Activated CD4-positive, alpha-beta T cell treated with anti-CD3 and anti-CD28 coated beads for 36 hours (primary cell): Measurements from ENCODE around the gene FAM171A2. TPM values are rescaled to one million over a fixed set of nuclear protein-coding genes. Genes with fewer than 3 reads are reported as not detected.
"Not testable (repeated sequence)": the region's sequence is repeated elsewhere in the genome, so short reads cannot be mapped to it uniquely, and the experiment has no call there.

Experiments used
- ATAC-seq: fragments of 200-7000 bp; cut with Tn5 transposase; one replicate; pipeline ENCODE4 v1.10.0; 2021; ENCODE audit warnings: mild to moderate bottlenecking, moderate library complexity
- CTCF ChIA-PET: fragments of 350-600 bp; sonication (Branson Sonifier 250); formaldehyde crosslinking; loops from one replicate; lab custom pipeline; 2021; ENCODE audit warnings: antibody characterized with exemption; lab: Charles Lee
- POLR2A ChIA-PET: fragments of 350-600 bp; sonication (Branson Sonifier 250); formaldehyde crosslinking; loops from one replicate; lab custom pipeline; 2021; ENCODE audit warnings: antibody characterized with exemption, inconsistent platforms; lab: Charles Lee
- DNase-seq: peaks from one replicate; pipeline ENCODE4 v3.0.0-alpha.2; 2020
- H3K27ac Mint-ChIP-seq: one replicate; pipeline ENCODE4 v1.8.0; 2021; ENCODE audit warnings: mixed read lengths
- H3K27me3 Mint-ChIP-seq: one replicate; pipeline ENCODE4 v1.8.0; 2021; ENCODE audit warnings: mixed read lengths
- H3K36me3 Mint-ChIP-seq: one replicate; pipeline ENCODE4 v1.8.0; 2021; ENCODE audit warnings: low read depth, mixed read lengths
- H3K4me1 Mint-ChIP-seq: one replicate; pipeline ENCODE4 v1.8.0; 2021; ENCODE audit warnings: mixed read lengths
- H3K4me3 Mint-ChIP-seq: one replicate; pipeline ENCODE4 v1.8.0; 2021; ENCODE audit warnings: mild to moderate bottlenecking, moderate library complexity, mixed read lengths
- H3K9me3 Mint-ChIP-seq: one replicate; pipeline ENCODE4 v1.8.0; 2021; ENCODE audit warnings: low read depth, mixed read lengths
- intact Hi-C, 2 experiments: fragments of 100-400 bp; cut with DNase I in 1 of 2; cut with micrococcal nuclease in 1 of 2; formaldehyde crosslinking; loops; one replicate each; pipeline versions ENCODE4 v1.14.2 to v1.15.1; 2022 to 2024; cut with DNase I, micrococcal nuclease
- total RNA-seq, 2 experiments: library from RNA; stranded (reverse); gene quantifications; one replicate each; pipeline ENCODE4 v1.2.3, GENCODE V29; 2021

The FAM171A2 gene
- total RNA-seq, 2 experiments from 2014 or later, result 0.18 to 0.32 TPM

DNA sequence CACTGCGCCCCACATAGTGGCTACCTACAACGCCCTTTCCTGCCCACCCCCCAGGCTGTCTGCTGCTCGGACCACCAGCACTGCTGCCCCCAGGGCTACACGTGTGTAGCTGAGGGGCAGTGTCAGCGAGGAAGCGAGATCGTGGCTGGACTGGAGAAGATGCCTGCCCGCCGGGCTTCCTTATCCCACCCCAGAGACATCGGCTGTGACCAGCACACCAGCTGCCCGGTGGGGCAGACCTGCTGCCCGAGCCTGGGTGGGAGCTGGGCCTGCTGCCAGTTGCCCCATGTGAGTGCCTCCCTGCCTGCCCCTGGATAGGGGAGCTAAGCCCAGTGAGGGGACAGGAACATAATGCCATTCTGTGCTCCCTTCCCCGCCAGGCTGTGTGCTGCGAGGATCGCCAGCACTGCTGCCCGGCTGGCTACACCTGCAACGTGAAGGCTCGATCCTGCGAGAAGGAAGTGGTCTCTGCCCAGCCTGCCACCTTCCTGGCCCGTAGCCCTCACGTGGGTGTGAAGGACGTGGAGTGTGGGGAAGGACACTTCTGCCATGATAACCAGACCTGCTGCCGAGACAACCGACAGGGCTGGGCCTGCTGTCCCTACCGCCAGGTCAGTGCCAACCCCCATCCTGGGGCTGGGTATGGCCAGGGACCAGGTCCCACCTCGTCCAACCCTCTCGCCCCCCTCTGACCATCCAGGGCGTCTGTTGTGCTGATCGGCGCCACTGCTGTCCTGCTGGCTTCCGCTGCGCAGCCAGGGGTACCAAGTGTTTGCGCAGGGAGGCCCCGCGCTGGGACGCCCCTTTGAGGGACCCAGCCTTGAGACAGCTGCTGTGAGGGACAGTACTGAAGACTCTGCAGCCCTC is 11.5 kb downstream of the FAM171A2 start:
- no peak for ATAC-seq
- no peaks in the 10 kb centered on the region for H3K4me1 Mint-ChIP-seq
- no peak overlapping the region for H3K27ac Mint-ChIP-seq
- ChIA-PET POLR2A (no interaction called here), CTCF (interaction anchor here (0.6 to 3.9 kb wide), 7 partner anchors 9 to 566 kb away, joined by 3 to 25 read pairs (median 5); partner anchors contain the start of gene FAM171A2)
- no peak for DNase-seq
- no peaks in the 10 kb centered on the region for H3K9me3 Mint-ChIP-seq
- H3K36me3 Mint-ChIP-seq, result peaks cover 3% of the 10 kb centered on the region
- no peak overlapping the region for H3K4me3 Mint-ChIP-seq
- no peaks in the 10 kb centered on the region for H3K27me3 Mint-ChIP-seq
- intact Hi-C loops, result no loop called here

DNA sequence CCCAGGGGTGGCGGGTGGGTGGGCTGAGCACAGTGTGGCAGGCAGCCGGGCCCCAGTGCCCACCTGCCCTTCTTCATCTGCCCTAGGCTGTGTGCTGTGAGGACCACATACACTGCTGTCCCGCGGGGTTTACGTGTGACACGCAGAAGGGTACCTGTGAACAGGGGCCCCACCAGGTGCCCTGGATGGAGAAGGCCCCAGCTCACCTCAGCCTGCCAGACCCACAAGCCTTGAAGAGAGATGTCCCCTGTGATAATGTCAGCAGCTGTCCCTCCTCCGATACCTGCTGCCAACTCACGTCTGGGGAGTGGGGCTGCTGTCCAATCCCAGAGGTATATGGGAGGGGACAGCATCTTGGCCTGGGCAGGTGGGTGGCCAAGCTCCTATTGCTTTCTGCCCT is 12.2 kb downstream of the FAM171A2 start:
- Mint-ChIP-seq H3K9me3 (no peaks in the 10 kb centered on the region), H3K4me3 (no peak overlapping the region), H3K27ac (no peak overlapping the region), H3K4me1 (no peaks in the 10 kb centered on the region), H3K27me3 (no peaks in the 10 kb centered on the region), H3K36me3 (peaks cover 3% of the 10 kb centered on the region)
- CTCF ChIA-PET, result interaction anchor here (0.5 to 3.9 kb wide), 13 partner anchors 10 to 261 kb away, joined by 3 to 25 read pairs (median 3); partner anchors contain the start of gene FAM171A2
- intact Hi-C loops, result no loop called here
- no peak for ATAC-seq
- no peak for DNase-seq
- POLR2A ChIA-PET, result no interaction called here

DNA sequence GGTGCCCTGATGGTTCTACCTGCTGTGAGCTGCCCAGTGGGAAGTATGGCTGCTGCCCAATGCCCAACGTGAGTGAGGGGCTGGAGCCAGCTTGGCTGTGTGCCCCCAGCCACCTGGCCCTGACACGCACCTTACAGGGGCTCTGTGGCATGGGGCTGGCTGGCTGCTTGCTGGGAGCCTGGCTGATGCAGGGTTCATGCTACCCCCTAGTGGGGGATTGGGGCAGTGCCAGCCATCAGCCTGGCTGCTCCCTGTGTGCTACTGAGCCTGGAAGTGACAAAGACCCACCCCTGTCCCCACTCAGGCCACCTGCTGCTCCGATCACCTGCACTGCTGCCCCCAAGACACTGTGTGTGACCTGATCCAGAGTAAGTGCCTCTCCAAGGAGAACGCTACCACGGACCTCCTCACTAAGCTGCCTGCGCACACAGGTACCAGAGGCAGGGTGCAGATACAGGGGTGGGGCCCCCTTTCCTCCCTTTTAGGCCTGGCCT is 12.9 kb downstream of the FAM171A2 start:
- intact Hi-C loops, result loop anchor here in 1 of 2 experiments (1.0 kb wide), 1 partner anchor 140 kb away; no protein-coding TSS in a partner anchor
- Mint-ChIP-seq H3K36me3 (peaks cover 3% of the 10 kb centered on the region), H3K9me3 (no peaks in the 10 kb centered on the region), H3K27me3 (no peaks in the 10 kb centered on the region), H3K27ac (no peak overlapping the region), H3K4me1 (peaks cover 4% of the 10 kb centered on the region), H3K4me3 (no peak overlapping the region)
- ChIA-PET CTCF (interaction anchor here (0.5 to 3.9 kb wide), 16 partner anchors 9 to 261 kb away, joined by 3 to 25 read pairs (median 3); partner anchors contain the start of gene FAM171A2), POLR2A (interaction anchor here (0.5 kb wide), 1 partner anchor 19 kb away, joined by 3 read pairs; no protein-coding TSS in a partner anchor)
- DNase-seq (peak; percentile 86), ATAC-seq (peak; percentile 86)

DNA sequence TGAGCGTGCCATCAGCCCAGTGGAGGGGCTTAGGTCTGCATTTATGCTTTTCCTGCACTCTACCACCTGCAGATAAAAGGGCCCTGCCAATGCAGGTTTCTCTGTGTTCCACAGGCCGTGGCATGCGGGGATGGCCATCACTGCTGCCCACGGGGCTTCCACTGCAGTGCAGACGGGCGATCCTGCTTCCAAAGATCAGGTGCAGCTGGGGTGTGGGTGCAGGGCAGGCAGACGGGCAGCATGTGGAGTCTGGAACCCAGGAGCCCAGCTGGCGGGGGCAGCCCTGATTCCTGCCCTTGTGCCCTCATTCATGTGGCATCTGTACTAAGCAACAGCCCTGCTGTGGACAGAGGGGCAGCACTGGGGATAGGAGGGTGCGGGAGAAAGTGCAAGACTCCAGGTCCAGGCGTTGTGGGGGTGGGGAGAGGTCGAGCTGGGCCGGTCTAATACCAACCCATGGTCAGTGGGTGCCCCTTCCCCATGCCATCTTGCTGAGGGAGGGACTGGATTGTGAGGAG is 14.0 kb downstream of the FAM171A2 start:
- DNase-seq (no peak), ATAC-seq (no peak)
- ChIA-PET POLR2A (no interaction called here), CTCF (interaction anchor here (1.0 to 3.9 kb wide), 7 partner anchors 12 to 163 kb away, joined by 3 to 25 read pairs (median 4); partner anchors contain the start of gene FAM171A2)
- H3K27me3 Mint-ChIP-seq, result no peaks in the 10 kb centered on the region
- intact Hi-C loops, result loop anchor here in 1 of 2 experiments (1.0 kb wide), 1 partner anchor 139 kb away; no protein-coding TSS in a partner anchor
- peaks cover 3% of the 10 kb centered on the region for H3K36me3 Mint-ChIP-seq
- no peak overlapping the region for H3K27ac Mint-ChIP-seq
- H3K9me3 Mint-ChIP-seq, result no peaks in the 10 kb centered on the region
- no peak overlapping the region for H3K4me3 Mint-ChIP-seq
- peaks cover 11% of the 10 kb centered on the region for H3K4me1 Mint-ChIP-seq

DNA sequence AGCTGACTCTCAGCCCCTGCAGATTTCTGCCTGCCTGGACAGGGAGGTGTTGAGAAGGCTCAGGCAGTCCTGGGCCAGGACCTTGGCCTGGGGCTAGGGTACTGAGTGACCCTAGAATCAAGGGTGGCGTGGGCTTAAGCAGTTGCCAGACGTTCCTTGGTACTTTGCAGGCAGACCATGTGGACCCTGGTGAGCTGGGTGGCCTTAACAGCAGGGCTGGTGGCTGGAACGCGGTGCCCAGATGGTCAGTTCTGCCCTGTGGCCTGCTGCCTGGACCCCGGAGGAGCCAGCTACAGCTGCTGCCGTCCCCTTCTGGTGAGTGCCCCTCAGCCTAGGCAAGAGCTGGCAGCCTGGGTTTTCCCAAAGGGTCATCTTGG is 14.7 kb downstream of the FAM171A2 start:
- Mint-ChIP-seq H3K4me1 (peaks cover 11% of the 10 kb centered on the region), H3K36me3 (peaks cover 3% of the 10 kb centered on the region), H3K27ac (no peak overlapping the region), H3K4me3 (no peak overlapping the region), H3K9me3 (no peaks in the 10 kb centered on the region), H3K27me3 (no peaks in the 10 kb centered on the region)
- POLR2A ChIA-PET, result no interaction called here
- ATAC-seq, result no peak
- DNase-seq, result no peak
- CTCF ChIA-PET, result interaction anchor here (3.9 kb wide), 1 partner anchor 139 kb away, joined by 19 read pairs; no protein-coding TSS in a partner anchor
- intact Hi-C loops, result no loop called here

DNA sequence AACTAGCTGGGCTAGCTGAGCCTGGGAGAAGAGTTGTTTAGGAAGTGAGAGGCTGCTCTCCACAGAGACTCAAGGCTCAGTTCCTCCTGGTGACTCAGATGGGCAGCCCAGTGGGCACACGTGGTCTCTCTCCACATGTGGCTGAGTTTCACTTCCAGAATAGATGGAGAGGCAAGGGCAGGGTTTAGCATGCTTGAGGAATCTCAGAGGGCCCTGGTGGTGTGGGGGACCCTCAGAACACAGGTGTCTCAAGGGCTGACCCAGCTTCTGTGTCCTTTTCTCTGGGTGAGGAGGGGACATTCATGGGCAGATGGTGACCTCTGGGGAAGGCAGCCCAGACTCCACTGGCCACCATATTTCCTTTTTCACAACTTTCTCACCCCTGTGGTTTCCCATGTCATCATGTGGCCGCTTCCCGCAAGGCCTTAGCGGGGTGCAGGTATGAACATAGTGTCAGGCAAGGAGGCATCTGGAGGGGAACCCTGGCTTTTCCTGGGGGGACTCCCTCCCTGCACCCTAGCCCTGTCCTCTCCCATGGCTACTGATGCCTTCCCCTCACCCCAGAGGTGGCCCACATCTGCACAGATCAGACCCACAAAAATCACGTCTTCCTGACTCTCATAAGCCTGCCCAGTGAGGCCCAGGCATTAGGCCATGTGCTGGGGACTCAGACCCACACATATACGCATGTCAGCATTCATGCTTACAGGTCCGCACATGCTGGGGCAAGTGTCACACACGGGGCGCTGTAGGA is 15.2 kb downstream of the FAM171A2 start:
- Mint-ChIP-seq H3K36me3 (peaks cover 3% of the 10 kb centered on the region), H3K27ac (no peak overlapping the region), H3K4me1 (peaks cover 11% of the 10 kb centered on the region), H3K4me3 (no peak overlapping the region), H3K27me3 (no peaks in the 10 kb centered on the region), H3K9me3 (no peaks in the 10 kb centered on the region)
- ATAC-seq (no peak), DNase-seq (no peak)
- CTCF ChIA-PET, result interaction anchor here (0.8 to 3.9 kb wide), 4 partner anchors 12 to 138 kb away, joined by 4 to 19 read pairs (median 5); no protein-coding TSS in a partner anchor
- intact Hi-C loops, result no loop called here
- POLR2A ChIA-PET, result interaction anchor here (0.9 kb wide), 1 partner anchor 139 kb away, joined by 3 read pairs; no protein-coding TSS in a partner anchor

DNA sequence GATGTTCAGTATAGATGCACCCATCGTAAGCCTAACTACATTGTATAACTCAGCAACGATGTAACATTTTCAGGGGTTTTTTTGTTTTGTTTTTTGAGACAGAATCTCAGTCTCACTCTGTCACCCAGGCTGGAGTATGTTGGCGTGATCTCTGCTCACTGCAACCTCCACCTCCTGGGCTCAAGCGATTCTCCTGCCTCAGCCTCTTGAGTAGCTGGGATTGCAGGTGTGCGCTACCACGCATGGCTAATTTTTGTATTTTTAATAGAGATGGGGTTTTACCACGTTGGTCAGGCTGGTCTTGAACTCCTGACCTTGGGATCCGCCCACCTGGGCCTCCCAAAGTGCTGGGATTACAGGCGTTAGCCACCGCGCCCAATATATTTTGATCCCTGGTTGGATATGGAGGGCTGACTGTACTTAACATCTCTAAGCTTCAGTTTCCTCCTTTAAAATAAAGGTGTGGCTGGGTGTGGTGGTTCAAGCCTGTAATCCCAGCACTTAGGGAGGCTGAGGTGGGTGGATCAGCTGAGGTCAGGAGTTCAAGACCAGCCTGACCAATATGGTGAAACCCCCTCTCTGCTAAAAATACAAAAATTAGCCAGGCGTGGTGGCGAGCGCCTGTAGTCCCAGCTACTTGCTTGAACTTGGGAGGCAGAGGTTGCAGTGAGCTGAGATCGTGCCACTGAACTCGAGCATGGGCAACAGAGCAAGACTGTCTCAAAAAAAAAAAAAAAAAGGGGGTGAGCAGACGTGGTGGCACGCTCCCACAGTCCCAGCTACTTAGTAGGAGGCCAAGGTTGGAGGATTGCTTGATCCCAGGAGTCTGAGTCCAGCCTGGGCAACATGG is 16.2 kb downstream of the FAM171A2 start:
- DNase-seq, ATAC-seq, H3K36me3 Mint-ChIP-seq, H3K27me3 Mint-ChIP-seq, H3K27ac Mint-ChIP-seq, intact Hi-C loops, H3K9me3 Mint-ChIP-seq, H3K4me3 Mint-ChIP-seq: not testable (repeated sequence)
- ChIA-PET POLR2A (interaction anchor here (0.9 kb wide), 1 partner anchor 138 kb away, joined by 3 read pairs; no protein-coding TSS in a partner anchor), CTCF (interaction anchor here (0.6 to 1.4 kb wide), 6 partner anchors 13 to 469 kb away, joined by 3 to 5 read pairs (median 4); no protein-coding TSS in a partner anchor)
- H3K4me1 Mint-ChIP-seq, result peaks cover 11% of the 10 kb centered on the region

DNA sequence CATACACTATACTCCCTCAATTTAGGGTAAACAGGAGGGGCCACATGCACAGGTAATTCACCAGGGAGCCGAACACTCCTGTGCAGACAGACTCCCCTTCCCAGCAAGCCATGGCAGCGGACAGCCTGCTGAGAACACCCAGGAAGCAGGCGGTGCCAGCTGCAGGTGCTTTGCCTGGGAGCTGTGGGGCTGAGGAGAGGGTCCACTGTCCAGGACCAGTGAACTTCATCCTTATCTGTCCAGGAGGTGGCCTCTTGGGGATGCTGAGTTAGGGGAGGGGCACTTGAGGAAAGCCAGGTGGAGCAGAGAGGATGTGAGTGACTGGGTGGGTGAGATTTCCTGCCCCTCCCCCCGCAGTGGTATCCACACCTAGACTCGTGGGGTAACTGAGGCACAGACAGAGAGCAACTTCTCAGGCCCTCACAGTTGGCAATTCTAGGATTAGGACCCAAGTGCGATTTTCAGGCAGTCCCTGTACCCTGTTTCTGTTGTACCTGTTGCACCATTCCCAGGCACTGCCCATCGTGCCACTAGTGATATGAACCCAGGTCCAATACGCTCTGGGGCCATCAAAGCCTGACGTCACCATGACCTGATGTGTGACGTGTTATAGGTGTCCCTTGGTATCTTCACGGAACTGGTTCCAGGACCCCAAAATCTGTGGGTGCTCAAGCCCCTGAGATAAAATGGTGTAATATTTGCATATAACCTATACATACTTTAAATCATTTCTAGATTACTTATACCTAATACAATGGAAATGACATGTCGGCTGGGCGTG is 17.4 kb downstream of the FAM171A2 start:
- H3K9me3 Mint-ChIP-seq, result no peaks in the 10 kb centered on the region
- no peaks in the 10 kb centered on the region for H3K36me3 Mint-ChIP-seq
- CTCF ChIA-PET, result interaction anchor here (0.6 to 3.2 kb wide), 19 partner anchors 8 to 171 kb away, joined by 3 to 40 read pairs (median 4); partner anchors contain the start of genes FAM171A2, SLC25A39, TMUB2 and UBTF
- DNase-seq (no peak), ATAC-seq (no peak)
- H3K27ac Mint-ChIP-seq, result no peak overlapping the region
- POLR2A ChIA-PET, result interaction anchor here (0.5 to 0.7 kb wide), 2 partner anchors 23 to 429 kb away, joined by 3 read pairs; no protein-coding TSS in a partner anchor
- H3K4me3 Mint-ChIP-seq, result peak overlapping the region; percentile 87
- intact Hi-C loops, result no loop called here
- H3K4me1 Mint-ChIP-seq, result peaks cover 11% of the 10 kb centered on the region
- H3K27me3 Mint-ChIP-seq, result no peaks in the 10 kb centered on the region

DNA sequence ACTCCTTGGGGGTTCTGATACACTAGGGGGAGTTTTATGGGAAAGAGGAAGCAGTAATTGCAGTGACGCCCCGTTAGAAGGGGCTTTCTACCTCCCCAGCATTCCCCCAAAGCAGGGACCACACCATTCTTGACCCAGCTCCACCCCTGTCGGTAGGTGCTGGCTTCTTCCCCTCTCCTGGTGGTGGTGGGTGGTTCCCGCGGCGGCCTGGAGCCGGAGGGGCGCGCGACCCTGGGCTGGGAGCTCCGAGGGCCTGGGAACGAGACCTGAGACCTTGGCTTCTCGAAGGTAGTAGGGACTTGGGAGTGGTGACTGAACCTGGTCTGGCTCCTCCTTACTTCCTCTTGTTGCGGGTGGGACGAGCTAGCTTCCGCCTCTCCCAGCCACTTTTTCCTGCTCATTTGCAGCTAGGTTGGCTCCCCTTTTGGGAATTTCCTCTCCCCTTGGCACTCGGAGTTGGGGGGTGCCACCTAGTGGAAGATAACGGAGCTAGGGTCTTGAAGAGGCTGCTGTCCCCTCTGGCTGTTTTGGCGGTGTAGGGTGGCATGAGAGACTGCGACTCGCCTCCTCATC is 18.1 kb downstream of the FAM171A2 start:
- peak overlapping the region; percentile 80 for H3K27ac Mint-ChIP-seq
- no peaks in the 10 kb centered on the region for H3K36me3 Mint-ChIP-seq
- ChIA-PET POLR2A (interaction anchor here (0.5 to 0.9 kb wide), 4 partner anchors 24 to 478 kb away, joined by 3 to 5 read pairs (median 3); no protein-coding TSS in a partner anchor), CTCF (interaction anchor here (0.6 to 3.2 kb wide), 28 partner anchors 9 to 465 kb away, joined by 3 to 40 read pairs (median 4); partner anchors contain the start of genes FAM171A2, SLC25A39, TMUB2 and UBTF)
- ATAC-seq (peak; percentile 6), DNase-seq (peak; percentile 63)
- peak overlapping the region; percentile 87 for H3K4me3 Mint-ChIP-seq
- intact Hi-C loops, result loop anchor here (1.0 to 2.0 kb wide), 13 partner anchors 14 to 339 kb away; partner anchors contain the start of genes FAM171A2 (in 1 of the 2), GPATCH8 (in 1 of the 2), RUNDC3A (in 1 of the 2) and SLC25A39 (in 1 of the 2)
- peaks cover 11% of the 10 kb centered on the region for H3K4me1 Mint-ChIP-seq
- no peaks in the 10 kb centered on the region for H3K27me3 Mint-ChIP-seq
- no peaks in the 10 kb centered on the region for H3K9me3 Mint-ChIP-seq
